Thyroid gland (tissue), 4 donors: ENCODE data around the gene ZFAND3. TPM values are rescaled to one million over a fixed set of nuclear protein-coding genes. Genes with fewer than 3 reads are reported as not detected.

Source experiments
- DNase-seq, 2 donors: peaks; one replicate each; pipeline ENCODE4 v3.0.0-alpha.2; 2019
- H3K27ac ChIP-seq, 3 donors: fragments of 200-600 bp; sonication (generic); 1 replicate in 2 of 3; 2 replicates in 1 of 3; pipeline ENCODE4 v1.5.1; 2016 to 2019; ENCODE audit warnings: mild to moderate bottlenecking in 1 of 3, moderate library complexity in 1 of 3
- H3K27me3 ChIP-seq: fragments of 200-600 bp; sonication (generic); one replicate; pipeline ENCODE4 v1.5.1; 2019
- H3K36me3 ChIP-seq, 2 donors: fragments of 200-600 bp; sonication (generic); one replicate each; pipeline ENCODE4 v1.5.1; 2016 to 2019
- H3K4me1 ChIP-seq, 2 donors: fragments of 200-600 bp; sonication (generic); one replicate each; pipeline ENCODE4 v1.5.1; 2017 to 2019
- H3K4me3 ChIP-seq, 3 donors: fragments of 200-600 bp; sonication (generic); replicated peaks in 1 of 3; 1 replicate in 2 of 3; 2 replicates in 1 of 3; pipeline ENCODE4 v1.5.1; 2016; ENCODE audit warnings: mild to moderate bottlenecking in 1 of 3
- H3K9me3 ChIP-seq: fragments of 200-600 bp; sonication (generic); one replicate; pipeline ENCODE4 v1.5.1; 2017
- POLR2A ChIP-seq, 2 donors: fragments of 450-650 bp; IDR thresholded peaks; one replicate each; pipeline ENCODE4 v1.6.1; 2017; ENCODE audit warnings: antibody characterized with exemption in 2 of 2, mild to moderate bottlenecking in 2 of 2, moderate library complexity in 1 of 2
- WGBS, 2 donors: methylation state at CpG; one replicate each; pipeline ENCODE4 v1.1.5; 2017; 5-methylcytosine and 5-hydroxymethylcytosine counted together
- intact Hi-C: fragments of 100-400 bp; cut with DNase I; formaldehyde crosslinking; loops from one replicate; pipeline ENCODE4 v1.15.1; 2023
- total RNA-seq, 4 donors: library from RNA; depleted of rRNA; stranded (reverse); fragments of >200 nt; gene quantifications; one replicate each; pipeline ENCODE4 v1.2.3, GENCODE V29; 2016
- TF ChIP-seq, protein P1 (sequence below), 6 experiments: fragments of 200-600 bp in 3 of 6; fragments of 450-650 bp in 3 of 6; sonication (generic) in 3 of 6; IDR thresholded peaks; one replicate each; pipeline ENCODE4 v1.5.1; 2016 to 2019; ENCODE audit warnings: antibody characterized with exemption in 6 of 6, mild to moderate bottlenecking in 2 of 6, inconsistent platforms in 1 of 6, moderate library complexity in 1 of 6

The ZFAND3 gene
- total RNA-seq, 4 donors from 2014 or later, result 41.3 to 57.7 (median 55.9) TPM

DNA sequence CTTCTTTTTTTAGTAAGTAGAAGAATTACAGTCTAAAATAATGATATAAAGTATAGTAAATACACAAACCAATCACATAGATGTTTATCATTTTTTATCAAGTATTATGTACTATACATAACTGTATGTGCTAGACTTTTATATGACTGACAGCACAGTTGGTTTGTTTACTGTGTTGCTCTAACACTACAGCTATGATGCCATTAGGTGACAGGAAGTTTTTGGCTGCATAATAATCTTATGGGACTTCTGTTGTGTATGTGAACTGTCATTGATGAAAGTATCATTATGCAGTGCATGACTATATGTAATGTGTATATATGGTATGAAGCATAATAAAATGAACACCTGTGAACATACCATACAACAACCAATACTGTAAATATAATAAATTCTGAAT, 104.0 kb downstream of the ZFAND3 start:
- Histone ChIP-seq H3K4me1 (peaks cover 6 to 14% of the 10 kb centered on the region in 2 donors), H3K4me3 (no peak overlapping the region), H3K36me3 (no peaks in the 10 kb centered on the region), H3K27me3 (no peaks in the 10 kb centered on the region), H3K9me3 (no peaks in the 10 kb centered on the region), H3K27ac (no peak overlapping the region)
- no peak for TF ChIP-seq POLR2A (IDR thresholded peaks at IDR 0.05)
- TF ChIP-seq, protein P1, sequence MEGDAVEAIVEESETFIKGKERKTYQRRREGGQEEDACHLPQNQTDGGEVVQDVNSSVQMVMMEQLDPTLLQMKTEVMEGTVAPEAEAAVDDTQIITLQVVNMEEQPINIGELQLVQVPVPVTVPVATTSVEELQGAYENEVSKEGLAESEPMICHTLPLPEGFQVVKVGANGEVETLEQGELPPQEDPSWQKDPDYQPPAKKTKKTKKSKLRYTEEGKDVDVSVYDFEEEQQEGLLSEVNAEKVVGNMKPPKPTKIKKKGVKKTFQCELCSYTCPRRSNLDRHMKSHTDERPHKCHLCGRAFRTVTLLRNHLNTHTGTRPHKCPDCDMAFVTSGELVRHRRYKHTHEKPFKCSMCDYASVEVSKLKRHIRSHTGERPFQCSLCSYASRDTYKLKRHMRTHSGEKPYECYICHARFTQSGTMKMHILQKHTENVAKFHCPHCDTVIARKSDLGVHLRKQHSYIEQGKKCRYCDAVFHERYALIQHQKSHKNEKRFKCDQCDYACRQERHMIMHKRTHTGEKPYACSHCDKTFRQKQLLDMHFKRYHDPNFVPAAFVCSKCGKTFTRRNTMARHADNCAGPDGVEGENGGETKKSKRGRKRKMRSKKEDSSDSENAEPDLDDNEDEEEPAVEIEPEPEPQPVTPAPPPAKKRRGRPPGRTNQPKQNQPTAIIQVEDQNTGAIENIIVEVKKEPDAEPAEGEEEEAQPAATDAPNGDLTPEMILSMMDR (IDR thresholded peaks at IDR 0.05), result no peak
- intact Hi-C loops, result no loop called here
- DNase-seq, result no peak

DNA sequence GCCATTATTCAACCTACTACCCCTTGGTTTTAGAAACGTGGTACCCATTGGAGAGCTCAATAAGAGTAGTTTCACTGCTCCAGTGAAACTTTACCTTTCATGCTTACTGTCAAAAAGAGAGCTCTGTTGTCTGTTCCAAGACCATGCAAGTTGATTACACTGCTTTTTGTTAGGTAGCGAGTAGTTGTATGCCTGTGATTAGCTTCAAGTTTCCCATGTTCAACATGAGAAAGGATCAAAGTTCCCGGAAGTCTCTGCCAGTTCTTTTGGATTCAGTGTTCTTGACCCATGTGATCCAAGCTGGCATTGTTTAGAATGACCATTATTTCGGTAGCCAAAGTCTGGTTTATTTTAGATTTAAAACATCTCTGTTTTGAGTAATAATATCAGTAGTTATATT, 107.1 kb downstream of the ZFAND3 start:
- Histone ChIP-seq H3K27me3 (no peaks in the 10 kb centered on the region), H3K4me3 (no peak overlapping the region), H3K9me3 (no peaks in the 10 kb centered on the region), H3K27ac (no peak overlapping the region), H3K36me3 (no peaks in the 10 kb centered on the region), H3K4me1 (peaks cover 6 to 11% of the 10 kb centered on the region in 2 donors)
- intact Hi-C loops, result no loop called here
- WGBS, 2 donors, result 91 to 92% methylated on average over 4 of the region's 4 CpGs
- TF ChIP-seq POLR2A (IDR thresholded peaks at IDR 0.05), result no peak
- TF ChIP-seq, protein P1 (IDR thresholded peaks at IDR 0.05), result no peak
- no peak for DNase-seq

DNA sequence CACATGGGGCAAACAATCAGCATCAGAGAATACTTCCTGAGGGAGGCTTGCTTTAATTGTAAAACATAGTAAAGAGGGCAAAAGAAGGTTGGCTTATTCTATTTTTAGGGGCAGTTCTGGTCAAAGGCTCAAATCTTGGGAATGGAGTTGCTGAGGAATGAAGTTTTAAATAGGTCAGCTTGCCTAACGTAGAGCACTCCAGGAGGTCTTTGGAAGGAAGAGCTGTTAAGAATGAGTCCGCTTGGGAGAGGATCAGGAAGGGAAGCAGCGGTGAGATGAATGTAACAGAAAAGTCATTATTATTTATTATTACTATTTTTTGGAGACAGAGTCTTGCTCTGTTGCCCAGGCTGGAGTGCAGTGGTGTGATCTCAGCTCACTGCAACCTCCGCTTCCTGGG, 108.7 kb downstream of the ZFAND3 start:
- 88 to 95% methylated on average over 4 of the region's 4 CpGs for WGBS, 2 donors
- Histone ChIP-seq H3K27ac (no peak overlapping the region), H3K9me3 (no peaks in the 10 kb centered on the region), H3K36me3 (no peaks in the 10 kb centered on the region), H3K4me1 (peaks cover 6 to 11% of the 10 kb centered on the region in 2 donors), H3K27me3 (no peaks in the 10 kb centered on the region), H3K4me3 (no peak overlapping the region)
- no peak for DNase-seq
- TF ChIP-seq POLR2A (IDR thresholded peaks at IDR 0.05), result no peak
- TF ChIP-seq, protein P1 (IDR thresholded peaks at IDR 0.05), result no peak
- intact Hi-C loops, result no loop called here

DNA sequence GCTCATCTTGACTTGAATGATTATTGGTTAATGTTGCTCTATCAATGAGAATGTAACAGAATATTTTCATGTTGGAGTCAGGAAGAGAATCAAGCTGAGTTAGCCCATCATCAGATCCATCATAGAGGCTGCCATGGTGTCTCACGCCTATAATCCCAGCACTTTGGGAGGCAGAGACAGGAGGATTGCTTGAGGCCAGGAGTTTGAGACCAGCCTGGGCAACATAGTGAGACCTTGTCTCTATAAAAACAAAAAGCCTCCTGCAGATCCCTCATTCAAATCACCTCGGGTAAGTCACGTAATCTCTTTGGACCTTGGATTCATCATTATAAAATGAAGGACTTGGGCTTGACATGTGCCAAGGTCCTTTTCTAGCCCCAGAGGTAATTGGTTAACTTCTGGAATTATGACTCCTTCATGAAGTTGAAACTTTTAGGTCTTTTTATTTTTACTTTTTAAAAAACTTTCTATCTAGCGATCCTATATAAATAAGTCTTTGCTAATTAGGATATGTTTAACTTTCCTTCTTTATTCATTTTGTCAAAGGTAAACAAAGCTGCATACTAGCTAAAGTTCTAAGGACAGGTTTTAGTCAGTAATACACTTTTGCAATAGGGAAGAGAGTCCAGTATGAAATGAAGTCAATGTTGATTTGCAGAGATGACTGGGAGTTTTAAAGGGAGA, 110.9 kb downstream of the ZFAND3 start:
- no peak overlapping the region for H3K4me3 ChIP-seq
- TF ChIP-seq, protein P1 (IDR thresholded peaks at IDR 0.05), result no peak
- no peak for TF ChIP-seq POLR2A (IDR thresholded peaks at IDR 0.05)
- H3K9me3 ChIP-seq, result no peaks in the 10 kb centered on the region
- no peak for DNase-seq
- intact Hi-C loops, result no loop called here
- no peak overlapping the region for H3K27ac ChIP-seq
- H3K4me1 ChIP-seq, result peaks cover 6 to 11% of the 10 kb centered on the region in 2 donors
- H3K36me3 ChIP-seq, result no peaks in the 10 kb centered on the region
- WGBS, 2 donors, result 97% methylated on average over 4 of the region's 4 CpGs
- no peaks in the 10 kb centered on the region for H3K27me3 ChIP-seq

DNA sequence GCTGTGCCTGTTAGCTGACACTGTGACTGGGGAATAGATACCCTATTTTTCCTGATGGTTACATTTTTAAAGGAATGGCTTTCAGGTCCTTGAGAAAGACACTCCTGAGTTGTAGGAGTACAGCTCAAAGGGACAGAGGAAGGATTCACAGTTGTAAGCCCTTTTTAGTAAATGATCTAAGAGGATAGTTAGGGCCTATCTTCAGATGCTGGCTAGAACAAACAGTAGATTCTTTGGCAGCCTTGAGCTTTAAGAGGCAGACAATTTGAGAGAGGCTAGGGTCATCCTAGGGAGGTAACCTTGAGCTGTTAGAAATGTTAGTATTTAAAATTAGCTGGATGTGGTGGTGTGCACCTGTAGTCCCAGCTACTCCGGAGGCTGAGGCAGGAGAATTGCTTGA, 111.5 kb downstream of the ZFAND3 start:
- DNase-seq, result no peak
- peaks cover 6 to 11% of the 10 kb centered on the region in 2 donors for H3K4me1 ChIP-seq
- no peak for TF ChIP-seq POLR2A (IDR thresholded peaks at IDR 0.05)
- TF ChIP-seq, protein P1 (IDR thresholded peaks at IDR 0.05), result no peak
- intact Hi-C loops, result no loop called here
- H3K36me3 ChIP-seq, result no peaks in the 10 kb centered on the region
- no peak overlapping the region for H3K4me3 ChIP-seq
- H3K27me3 ChIP-seq, result no peaks in the 10 kb centered on the region
- 96 to 100% methylated on average over 1 of the region's 1 CpG for WGBS, 2 donors
- H3K27ac ChIP-seq, result no peak overlapping the region
- no peaks in the 10 kb centered on the region for H3K9me3 ChIP-seq
